GM23248 (cell line): Measurements from ENCODE around the gene EEA1. TPM values are rescaled to one million over a fixed set of nuclear protein-coding genes. Genes with fewer than 3 reads are reported as not detected.

Experiments
- DNase-seq: peaks from one replicate; pipeline ENCODE4 v3.0.0-alpha.2; 2015
- H2AFZ ChIP-seq: fragments of 200-600 bp; sonication (generic); 2 replicates; pipeline ENCODE4 v1.6.1; 2016; ENCODE audit warnings: antibody characterized with exemption
- H3F3A ChIP-seq: fragments of 200-600 bp; sonication (generic); 2 replicates; pipeline ENCODE4 v1.6.1; 2016; ENCODE audit warnings: mild to moderate bottlenecking, antibody characterized with exemption, mixed run types; ENCODE audit not compliant: insufficient read depth
- H3K27ac ChIP-seq: fragments of 200-600 bp; sonication (generic); 2 replicates; pipeline ENCODE4 v1.5.1; 2016; ENCODE audit warnings: mild to moderate bottlenecking
- H3K27me3 ChIP-seq: fragments of 200-600 bp; sonication (generic); replicated peaks from 2 replicates; pipeline ENCODE4 v1.6.1; 2016; ENCODE audit warnings: mild to moderate bottlenecking; ENCODE audit not compliant: insufficient read depth
- H3K36me3 ChIP-seq: fragments of 200-600 bp; sonication (generic); 2 replicates; pipeline ENCODE4 v1.6.1; 2016; ENCODE audit warnings: low read depth, mild to moderate bottlenecking
- H3K4me1 ChIP-seq: fragments of 200-600 bp; sonication (generic); 2 replicates; pipeline ENCODE4 v1.6.1; 2016; ENCODE audit warnings: mild to moderate bottlenecking; ENCODE audit not compliant: insufficient read depth
- H3K4me2 ChIP-seq: fragments of 200-600 bp; sonication (generic); one replicate; pipeline ENCODE4 v1.6.1; 2016; ENCODE audit warnings: mild to moderate bottlenecking; ENCODE audit not compliant: unreplicated experiment
- H3K4me3 ChIP-seq: fragments of 200-600 bp; sonication (generic); 2 replicates; pipeline ENCODE4 v1.5.1; 2016; ENCODE audit warnings: mild to moderate bottlenecking
- H3K79me2 ChIP-seq: fragments of 200-600 bp; sonication (generic); 2 replicates; pipeline ENCODE4 v1.6.1; 2016; ENCODE audit warnings: mild to moderate bottlenecking; ENCODE audit not compliant: insufficient read depth
- H3K9ac ChIP-seq: fragments of 200-600 bp; sonication (generic); 2 replicates; pipeline ENCODE4 v1.6.1; 2016; ENCODE audit warnings: mild to moderate bottlenecking
- H3K9me2 ChIP-seq: fragments of 200-600 bp; sonication (generic); 2 replicates; pipeline ENCODE4 v1.6.1; 2016; ENCODE audit warnings: mixed run types, mild to moderate bottlenecking, moderate library complexity; ENCODE audit not compliant: insufficient read depth
- H3K9me3 ChIP-seq: fragments of 200-600 bp; sonication (generic); one replicate; pipeline ENCODE4 v1.6.1; 2017; ENCODE audit warnings: low read depth
- H4K20me1 ChIP-seq: fragments of 200-600 bp; sonication (generic); 2 replicates; pipeline ENCODE4 v1.6.0; 2016; ENCODE audit not compliant: insufficient read depth
- EZH2 ChIP-seq: fragments of 200-600 bp; sonication (generic); IDR thresholded peaks from 2 replicates; pipeline ENCODE4 v1.6.1; 2018; ENCODE audit warnings: antibody characterized with exemption, mild to moderate bottlenecking; ENCODE audit not compliant: insufficient read depth, poor library complexity, severe bottlenecking
- EZH2phosphoT487 ChIP-seq: fragments of 200-600 bp; sonication (generic); IDR thresholded peaks from 2 replicates; pipeline ENCODE4 v1.6.1; 2018; ENCODE audit warnings: antibody characterized with exemption, moderate library complexity, mild to moderate bottlenecking, low read depth; ENCODE audit not compliant: insufficient read depth
- WGBS, 2 experiments: methylation state at CpG; one replicate each; pipeline ENCODE4 v1.1.6; 2015 to 2017; ENCODE audit warnings: low lambda C conversion rate in 2 of 2, low coverage in 1 of 2; ENCODE audit errors: missing lambda C conversion rate in 2 of 2; 5-methylcytosine and 5-hydroxymethylcytosine counted together
- in situ Hi-C: fragments of 300-500 bp; cut with MboI; formaldehyde crosslinking; loops from 2 replicates; pipeline ENCODE4 v1.15.0; 2020
- polyA plus RNA-seq: library from polyadenylated mRNA; unstranded; fragments of >200 nt; fragmentation: Nextera tagmentation; extraction: Ambion mirVana; gene quantifications from 2 replicates; pipeline ENCODE4 v1.2.1, GENCODE V29; 2016
- total RNA-seq: library from RNA; depleted of rRNA; stranded (reverse); fragments of >200 nt; shearing (Covaris generic); gene quantifications from 2 replicates; pipeline ENCODE4 v1.2.3, GENCODE V29; 2014

The EEA1 gene
- total and polyA plus RNA-seq, 2 experiments from 2014 or later: 17.8 to 55.7 TPM

- Histone ChIP-seq H3F3A (peaks cover 22% of the 10 kb centered on the region; the same call in 1 of the 2 replicates), H3K4me3 (no peak overlapping the region), H3K27ac (no peak overlapping the region), H3K9me2 (no peaks in the 10 kb centered on the region), H4K20me1 (no peaks in the 10 kb centered on the region), H3K79me2 (no peaks in the 10 kb centered on the region), H3K27me3 (no peaks in the 10 kb centered on the region), H3K9ac (no peak overlapping the region), H2AFZ (no peak overlapping the region), H3K9me3 (no peaks in the 10 kb centered on the region), H3K4me2 (no peak overlapping the region), H3K4me1 (peaks cover 15% of the 10 kb centered on the region; the same call in 1 of the 2 replicates), H3K36me3 (no peaks in the 10 kb centered on the region)
- 97% methylated on average over 2 of the region's 2 CpGs for WGBS, 2 experiments
- in situ Hi-C loops: no loop called here
- DNase-seq: no peak
- TF ChIP-seq EZH2 (no peak), EZH2phosphoT487 (no peak)
Measured at GRCh38 chr12:92945659-92946220, 16.6 kb upstream of the EEA1 start.

GRCh38 chr12:92943482-92944250 lies 14.6 kb upstream of the EEA1 start:
- H3F3A ChIP-seq: peaks cover 22% of the 10 kb centered on the region; the same call in 1 of the 2 replicates
- no peak overlapping the region for H3K9ac ChIP-seq
- no peaks in the 10 kb centered on the region for H3K9me3 ChIP-seq
- peak overlapping the region; percentile 30; the same call in 1 of the 2 replicates for H2AFZ ChIP-seq
- no peak overlapping the region for H3K4me3 ChIP-seq
- no peaks in the 10 kb centered on the region for H4K20me1 ChIP-seq
- H3K27ac ChIP-seq: peak overlapping the region; percentile 44
- in situ Hi-C loops: no loop called here
- H3K79me2 ChIP-seq: no peaks in the 10 kb centered on the region
- DNase-seq: peak; percentile 60
- TF ChIP-seq EZH2: no peak
- no peak for TF ChIP-seq EZH2phosphoT487
- H3K27me3 ChIP-seq: no peaks in the 10 kb centered on the region
- H3K36me3 ChIP-seq: no peaks in the 10 kb centered on the region
- peaks cover 15% of the 10 kb centered on the region; the same call in 1 of the 2 replicates for H3K4me1 ChIP-seq
- no peaks in the 10 kb centered on the region for H3K9me2 ChIP-seq
- 63 to 71% methylated on average over 6 of the region's 6 CpGs for WGBS, 2 experiments
- H3K4me2 ChIP-seq: peak overlapping the region; percentile 51

GRCh38 chr12:92942905-92943304 lies 13.8 kb upstream of the EEA1 start:
- Histone ChIP-seq H3K9me3 (no peaks in the 10 kb centered on the region), H3K4me2 (peak overlapping the region; percentile 1), H3K9me2 (no peaks in the 10 kb centered on the region), H3K79me2 (no peaks in the 10 kb centered on the region), H3K4me3 (no peak overlapping the region), H4K20me1 (no peaks in the 10 kb centered on the region), H3K4me1 (peaks cover 15% of the 10 kb centered on the region; the same call in 1 of the 2 replicates), H3K27me3 (no peaks in the 10 kb centered on the region), H3K9ac (no peak overlapping the region), H3F3A (peaks cover 22% of the 10 kb centered on the region; the same call in 1 of the 2 replicates), H2AFZ (no peak overlapping the region), H3K27ac (peak overlapping the region; percentile 44), H3K36me3 (no peaks in the 10 kb centered on the region)
- TF ChIP-seq EZH2: no peak
- no peak for TF ChIP-seq EZH2phosphoT487
- peak; percentile 45 for DNase-seq
- in situ Hi-C loops: no loop called here
- 25 to 45% methylated on average over 1 of the region's 1 CpG for WGBS, 2 experiments

GRCh38 chr12:92939116-92939515 lies 10.0 kb upstream of the EEA1 start:
- no peaks in the 10 kb centered on the region for H3K9me3 ChIP-seq
- H3K9me2 ChIP-seq: no peaks in the 10 kb centered on the region
- H3K4me1 ChIP-seq: peaks cover 15% of the 10 kb centered on the region; the same call in 1 of the 2 replicates
- H3K36me3 ChIP-seq: no peaks in the 10 kb centered on the region
- H3K9ac ChIP-seq: no peak overlapping the region
- no peak overlapping the region for H3K4me3 ChIP-seq
- no peaks in the 10 kb centered on the region for H3K79me2 ChIP-seq
- TF ChIP-seq EZH2 (no peak), EZH2phosphoT487 (no peak)
- DNase-seq: no peak
- WGBS, 2 experiments: 62 to 67% methylated on average over 1 of the region's 1 CpG
- no peak overlapping the region for H3K4me2 ChIP-seq
- no peaks in the 10 kb centered on the region for H3K27me3 ChIP-seq
- no peak overlapping the region for H2AFZ ChIP-seq
- no peak overlapping the region for H3K27ac ChIP-seq
- in situ Hi-C loops: no loop called here
- no peaks in the 10 kb centered on the region for H4K20me1 ChIP-seq
- peaks cover 19% of the 10 kb centered on the region; the same call in 1 of the 2 replicates for H3F3A ChIP-seq
